ENCODE data around the gene COG1. TPM values are rescaled to one million over a fixed set of nuclear protein-coding genes. Genes with fewer than 3 reads are reported as not detected.

Gene COG1
- total and polyA plus RNA-seq, 9 of the 15 experiments (the other 6 are each of a cell fraction or from before 2014, with no cell fraction given), result 9.5 to 26.8 (median 12.9) TPM

DNA sequence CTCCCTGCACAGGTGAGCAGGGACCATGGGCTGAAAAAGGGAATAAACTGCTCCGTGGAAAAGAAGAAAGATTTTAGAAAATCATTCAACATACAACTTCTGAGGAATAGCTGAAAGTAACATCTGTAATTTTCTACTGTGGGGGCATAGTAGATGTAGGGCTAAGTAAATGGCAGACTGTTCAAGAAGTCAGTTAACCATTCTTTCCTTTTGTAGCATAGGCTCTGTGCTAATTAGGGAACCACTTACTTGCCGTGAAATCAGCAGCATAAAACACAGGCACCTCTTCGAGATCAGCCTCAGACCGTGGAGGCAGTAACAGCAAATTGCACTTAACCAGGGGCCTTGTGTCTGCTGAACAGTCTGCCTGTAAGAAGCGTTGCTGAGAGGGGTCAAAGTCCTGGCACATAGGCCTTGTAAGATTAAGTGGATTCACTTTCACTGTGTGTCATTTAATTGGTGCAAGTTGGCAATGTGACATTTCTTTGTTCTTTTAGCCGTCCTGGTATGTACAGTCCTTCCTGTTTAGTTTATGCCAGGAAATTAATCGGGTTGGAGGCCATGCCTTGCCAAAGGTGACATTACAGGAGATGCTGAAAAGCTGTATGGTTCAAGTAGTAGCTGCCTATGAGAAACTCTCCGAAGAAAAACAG is 10.4 kb downstream of the COG1 start (continued):
- TF ChIP-seq, protein P1, sequence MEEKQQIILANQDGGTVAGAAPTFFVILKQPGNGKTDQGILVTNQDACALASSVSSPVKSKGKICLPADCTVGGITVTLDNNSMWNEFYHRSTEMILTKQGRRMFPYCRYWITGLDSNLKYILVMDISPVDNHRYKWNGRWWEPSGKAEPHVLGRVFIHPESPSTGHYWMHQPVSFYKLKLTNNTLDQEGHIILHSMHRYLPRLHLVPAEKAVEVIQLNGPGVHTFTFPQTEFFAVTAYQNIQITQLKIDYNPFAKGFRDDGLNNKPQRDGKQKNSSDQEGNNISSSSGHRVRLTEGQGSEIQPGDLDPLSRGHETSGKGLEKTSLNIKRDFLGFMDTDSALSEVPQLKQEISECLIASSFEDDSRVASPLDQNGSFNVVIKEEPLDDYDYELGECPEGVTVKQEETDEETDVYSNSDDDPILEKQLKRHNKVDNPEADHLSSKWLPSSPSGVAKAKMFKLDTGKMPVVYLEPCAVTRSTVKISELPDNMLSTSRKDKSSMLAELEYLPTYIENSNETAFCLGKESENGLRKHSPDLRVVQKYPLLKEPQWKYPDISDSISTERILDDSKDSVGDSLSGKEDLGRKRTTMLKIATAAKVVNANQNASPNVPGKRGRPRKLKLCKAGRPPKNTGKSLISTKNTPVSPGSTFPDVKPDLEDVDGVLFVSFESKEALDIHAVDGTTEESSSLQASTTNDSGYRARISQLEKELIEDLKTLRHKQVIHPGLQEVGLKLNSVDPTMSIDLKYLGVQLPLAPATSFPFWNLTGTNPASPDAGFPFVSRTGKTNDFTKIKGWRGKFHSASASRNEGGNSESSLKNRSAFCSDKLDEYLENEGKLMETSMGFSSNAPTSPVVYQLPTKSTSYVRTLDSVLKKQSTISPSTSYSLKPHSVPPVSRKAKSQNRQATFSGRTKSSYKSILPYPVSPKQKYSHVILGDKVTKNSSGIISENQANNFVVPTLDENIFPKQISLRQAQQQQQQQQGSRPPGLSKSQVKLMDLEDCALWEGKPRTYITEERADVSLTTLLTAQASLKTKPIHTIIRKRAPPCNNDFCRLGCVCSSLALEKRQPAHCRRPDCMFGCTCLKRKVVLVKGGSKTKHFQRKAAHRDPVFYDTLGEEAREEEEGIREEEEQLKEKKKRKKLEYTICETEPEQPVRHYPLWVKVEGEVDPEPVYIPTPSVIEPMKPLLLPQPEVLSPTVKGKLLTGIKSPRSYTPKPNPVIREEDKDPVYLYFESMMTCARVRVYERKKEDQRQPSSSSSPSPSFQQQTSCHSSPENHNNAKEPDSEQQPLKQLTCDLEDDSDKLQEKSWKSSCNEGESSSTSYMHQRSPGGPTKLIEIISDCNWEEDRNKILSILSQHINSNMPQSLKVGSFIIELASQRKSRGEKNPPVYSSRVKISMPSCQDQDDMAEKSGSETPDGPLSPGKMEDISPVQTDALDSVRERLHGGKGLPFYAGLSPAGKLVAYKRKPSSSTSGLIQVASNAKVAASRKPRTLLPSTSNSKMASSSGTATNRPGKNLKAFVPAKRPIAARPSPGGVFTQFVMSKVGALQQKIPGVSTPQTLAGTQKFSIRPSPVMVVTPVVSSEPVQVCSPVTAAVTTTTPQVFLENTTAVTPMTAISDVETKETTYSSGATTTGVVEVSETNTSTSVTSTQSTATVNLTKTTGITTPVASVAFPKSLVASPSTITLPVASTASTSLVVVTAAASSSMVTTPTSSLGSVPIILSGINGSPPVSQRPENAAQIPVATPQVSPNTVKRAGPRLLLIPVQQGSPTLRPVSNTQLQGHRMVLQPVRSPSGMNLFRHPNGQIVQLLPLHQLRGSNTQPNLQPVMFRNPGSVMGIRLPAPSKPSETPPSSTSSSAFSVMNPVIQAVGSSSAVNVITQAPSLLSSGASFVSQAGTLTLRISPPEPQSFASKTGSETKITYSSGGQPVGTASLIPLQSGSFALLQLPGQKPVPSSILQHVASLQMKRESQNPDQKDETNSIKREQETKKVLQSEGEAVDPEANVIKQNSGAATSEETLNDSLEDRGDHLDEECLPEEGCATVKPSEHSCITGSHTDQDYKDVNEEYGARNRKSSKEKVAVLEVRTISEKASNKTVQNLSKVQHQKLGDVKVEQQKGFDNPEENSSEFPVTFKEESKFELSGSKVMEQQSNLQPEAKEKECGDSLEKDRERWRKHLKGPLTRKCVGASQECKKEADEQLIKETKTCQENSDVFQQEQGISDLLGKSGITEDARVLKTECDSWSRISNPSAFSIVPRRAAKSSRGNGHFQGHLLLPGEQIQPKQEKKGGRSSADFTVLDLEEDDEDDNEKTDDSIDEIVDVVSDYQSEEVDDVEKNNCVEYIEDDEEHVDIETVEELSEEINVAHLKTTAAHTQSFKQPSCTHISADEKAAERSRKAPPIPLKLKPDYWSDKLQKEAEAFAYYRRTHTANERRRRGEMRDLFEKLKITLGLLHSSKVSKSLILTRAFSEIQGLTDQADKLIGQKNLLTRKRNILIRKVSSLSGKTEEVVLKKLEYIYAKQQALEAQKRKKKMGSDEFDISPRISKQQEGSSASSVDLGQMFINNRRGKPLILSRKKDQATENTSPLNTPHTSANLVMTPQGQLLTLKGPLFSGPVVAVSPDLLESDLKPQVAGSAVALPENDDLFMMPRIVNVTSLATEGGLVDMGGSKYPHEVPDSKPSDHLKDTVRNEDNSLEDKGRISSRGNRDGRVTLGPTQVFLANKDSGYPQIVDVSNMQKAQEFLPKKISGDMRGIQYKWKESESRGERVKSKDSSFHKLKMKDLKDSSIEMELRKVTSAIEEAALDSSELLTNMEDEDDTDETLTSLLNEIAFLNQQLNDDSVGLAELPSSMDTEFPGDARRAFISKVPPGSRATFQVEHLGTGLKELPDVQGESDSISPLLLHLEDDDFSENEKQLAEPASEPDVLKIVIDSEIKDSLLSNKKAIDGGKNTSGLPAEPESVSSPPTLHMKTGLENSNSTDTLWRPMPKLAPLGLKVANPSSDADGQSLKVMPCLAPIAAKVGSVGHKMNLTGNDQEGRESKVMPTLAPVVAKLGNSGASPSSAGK (IDR thresholded peaks at IDR 0.05), result no peak
- TF ChIP-seq POLR3G (IDR thresholded peaks at IDR 0.05; ENCODE audit: extremely low read depth, insufficient read length, insufficient replicate concordance) (no peak), COPS2 (conservative IDR thresholded peaks at IDR 0.05) (no peak), GTF2A2 (tag; IDR thresholded peaks at IDR 0.05) (no peak), ZNF316 (IDR thresholded peaks at IDR 0.05) (no peak), TAF7 (tag; IDR thresholded peaks at IDR 0.05) (no peak), MCM5 (IDR thresholded peaks at IDR 0.05; ENCODE audit: low read depth) (no peak), ZNF184 (CRISPR knock-in tag; IDR thresholded peaks at IDR 0.05) (no peak)
- TF ChIP-seq, protein P2, sequence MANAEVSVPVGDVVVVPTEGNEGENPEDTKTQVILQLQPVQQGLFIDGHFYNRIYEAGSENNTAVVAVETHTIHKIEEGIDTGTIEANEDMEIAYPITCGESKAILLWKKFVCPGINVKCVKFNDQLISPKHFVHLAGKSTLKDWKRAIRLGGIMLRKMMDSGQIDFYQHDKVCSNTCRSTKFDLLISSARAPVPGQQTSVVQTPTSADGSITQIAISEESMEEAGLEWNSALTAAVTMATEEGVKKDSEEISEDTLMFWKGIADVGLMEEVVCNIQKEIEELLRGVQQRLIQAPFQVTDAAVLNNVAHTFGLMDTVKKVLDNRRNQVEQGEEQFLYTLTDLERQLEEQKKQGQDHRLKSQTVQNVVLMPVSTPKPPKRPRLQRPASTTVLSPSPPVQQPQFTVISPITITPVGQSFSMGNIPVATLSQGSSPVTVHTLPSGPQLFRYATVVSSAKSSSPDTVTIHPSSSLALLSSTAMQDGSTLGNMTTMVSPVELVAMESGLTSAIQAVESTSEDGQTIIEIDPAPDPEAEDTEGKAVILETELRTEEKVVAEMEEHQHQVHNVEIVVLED (CRISPR knock-in tag; IDR thresholded peaks at IDR 0.05), result no peak

All from K562 (cell line).